SH-SY5Y (cell line): ENCODE measurements around the gene PGLYRP4.

Source experiments
- GATA2 ChIP-seq: IDR thresholded peaks from 2 replicates; pipeline ENCODE4 v1.6.1; 2011; ENCODE audit warnings: mild to moderate bottlenecking, low read depth, low read length
- GATA3 ChIP-seq: IDR thresholded peaks from 2 replicates; pipeline ENCODE4 v1.6.1; 2011; ENCODE audit warnings: low read depth, mild to moderate bottlenecking, low read length, moderate library complexity

Gene PGLYRP4

GRCh38 chr1:153309441-153309840 lies 39.2 kb downstream of the PGLYRP4 start:
- no peak for TF ChIP-seq GATA2
- no peak for TF ChIP-seq GATA3

DNA sequence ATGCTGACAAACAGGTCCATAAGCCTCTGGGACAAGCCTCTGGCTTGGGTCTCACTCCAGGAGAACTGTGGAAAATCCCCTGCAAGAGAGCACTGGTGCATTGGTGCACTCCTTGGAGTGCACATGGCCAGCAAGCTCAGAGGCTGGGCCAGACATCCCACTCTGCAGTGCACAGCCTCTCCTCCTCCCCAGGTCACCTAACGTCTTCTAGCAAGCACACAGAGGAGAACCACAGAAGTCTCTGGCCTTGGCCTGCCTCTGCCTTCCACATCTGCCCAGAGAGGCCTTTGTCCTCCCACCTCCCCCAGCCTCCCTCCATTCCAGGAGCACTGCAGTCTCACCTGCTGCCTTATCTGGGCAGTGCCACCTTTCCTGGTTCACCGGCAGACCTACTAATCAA lies 40.1 kb downstream of the PGLYRP4 start:
- no peak for TF ChIP-seq GATA3
- no peak for TF ChIP-seq GATA2

DNA sequence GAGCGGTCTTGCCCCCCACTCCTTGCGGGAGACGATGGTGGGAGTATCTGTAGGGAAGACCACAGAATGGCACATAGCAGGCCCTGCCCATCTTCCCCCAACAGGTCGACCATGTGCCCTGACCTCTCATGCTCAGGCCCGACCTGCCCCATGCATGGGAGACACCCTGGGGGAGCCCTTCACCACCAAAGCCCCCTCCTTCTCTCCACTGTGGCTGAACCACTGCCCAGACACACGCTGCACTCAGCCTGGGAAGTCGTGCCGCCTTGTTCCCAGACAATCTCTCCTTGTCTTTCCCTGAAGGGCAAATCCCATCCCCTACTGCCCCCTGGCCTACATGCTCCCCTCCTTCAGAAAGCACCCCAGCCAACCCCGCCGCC lies 41.4 kb downstream of the PGLYRP4 start:
- TF ChIP-seq GATA3 (no peak), GATA2 (no peak)

GRCh38 chr1:153306303-153307220 lies 42.1 kb downstream of the PGLYRP4 start:
- no peak for TF ChIP-seq GATA2
- TF ChIP-seq GATA3, result no peak

- TF ChIP-seq GATA2, result no peak
- no peak for TF ChIP-seq GATA3
These were observed 43.0 kb downstream of the PGLYRP4 start for GRCh38 chr1:153305682-153306081.

DNA sequence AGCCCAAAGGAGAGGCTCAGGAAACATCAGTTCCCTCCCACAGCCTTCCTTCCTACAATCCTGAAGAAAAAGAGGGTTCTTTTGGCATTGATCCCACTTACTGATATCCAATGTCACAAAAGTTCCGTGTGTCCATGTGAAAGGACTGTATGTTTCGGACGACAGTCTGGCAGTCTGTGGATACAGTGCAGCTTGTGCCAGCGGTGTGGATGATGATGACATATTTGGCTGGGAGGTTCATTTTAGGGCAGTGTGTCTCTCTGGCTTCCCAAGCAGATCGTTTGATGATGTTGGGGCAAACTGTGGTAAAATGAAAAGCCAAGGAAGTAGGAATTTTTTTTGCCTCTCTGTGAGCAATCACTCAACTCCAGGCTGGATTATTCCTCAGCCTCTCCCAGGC lies 46.3 kb downstream of the PGLYRP4 start:
- TF ChIP-seq GATA3 (no peak), GATA2 (no peak)

- TF ChIP-seq GATA2 (no peak), GATA3 (no peak)
These were observed 54.8 kb downstream of the PGLYRP4 start for GRCh38 chr1:153293851-153294250.

GRCh38 chr1:153293480-153293775 lies 55.2 kb downstream of the PGLYRP4 start:
- TF ChIP-seq GATA3 (no peak), GATA2 (no peak)

DNA sequence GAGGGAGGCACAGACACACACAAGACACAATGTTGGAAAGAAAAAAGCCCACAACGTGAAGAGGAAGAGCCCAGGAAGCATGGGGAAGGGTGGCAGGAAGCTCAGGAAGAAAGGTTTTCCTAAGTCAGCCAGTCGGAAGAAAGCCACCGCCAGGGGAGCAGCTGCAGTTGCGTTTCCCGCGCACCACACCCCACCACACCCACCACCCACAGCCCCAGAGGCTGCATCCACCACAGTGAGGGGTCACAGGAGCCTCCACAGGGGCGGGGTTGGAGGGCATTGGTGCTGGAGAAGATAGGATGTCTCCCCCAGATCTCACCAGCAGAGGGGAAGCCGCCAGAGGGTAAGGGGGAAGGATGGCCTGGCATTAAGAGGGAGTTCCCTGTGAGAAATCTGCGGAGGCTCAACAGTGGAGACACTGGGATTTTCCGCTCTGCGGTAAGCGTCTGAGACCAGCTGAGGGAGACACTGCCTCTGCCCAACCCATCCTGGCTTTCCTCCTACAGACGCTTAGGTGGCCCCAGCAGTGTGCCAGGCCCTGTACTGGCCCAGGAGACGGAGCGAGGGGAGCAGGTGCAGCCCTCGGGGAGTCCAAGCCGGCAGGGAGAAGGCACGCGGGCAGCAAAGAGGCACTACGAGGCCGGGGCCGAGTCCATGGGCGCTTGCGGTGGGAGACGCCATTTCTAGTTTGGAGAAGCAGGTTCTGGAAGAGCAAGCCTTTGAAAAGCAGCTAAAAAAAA lies 55.7 kb downstream of the PGLYRP4 start:
- TF ChIP-seq GATA2 (no peak), GATA3 (no peak)

GRCh38 chr1:153292185-153292584 lies 56.5 kb downstream of the PGLYRP4 start:
- TF ChIP-seq GATA3 (no peak), GATA2 (no peak)

GRCh38 chr1:153291514-153291913 lies 57.1 kb downstream of the PGLYRP4 start:
- TF ChIP-seq GATA3 (no peak), GATA2 (no peak)

GRCh38 chr1:153288634-153289275 lies 59.9 kb downstream of the PGLYRP4 start:
- TF ChIP-seq GATA2 (no peak), GATA3 (no peak)
